ENCODE data around the gene RERE. TPM values are rescaled to one million over a fixed set of nuclear protein-coding genes. Genes with fewer than 3 reads are reported as not detected.

RERE gene
- total RNA-seq, 6 experiments from 2014 or later = 36.5 to 41.6 (median 37.5) TPM

GRCh38 chr1:8394456-8395321, 422.8 kb downstream of the RERE start:
- TF ChIP-seq, protein P1, sequence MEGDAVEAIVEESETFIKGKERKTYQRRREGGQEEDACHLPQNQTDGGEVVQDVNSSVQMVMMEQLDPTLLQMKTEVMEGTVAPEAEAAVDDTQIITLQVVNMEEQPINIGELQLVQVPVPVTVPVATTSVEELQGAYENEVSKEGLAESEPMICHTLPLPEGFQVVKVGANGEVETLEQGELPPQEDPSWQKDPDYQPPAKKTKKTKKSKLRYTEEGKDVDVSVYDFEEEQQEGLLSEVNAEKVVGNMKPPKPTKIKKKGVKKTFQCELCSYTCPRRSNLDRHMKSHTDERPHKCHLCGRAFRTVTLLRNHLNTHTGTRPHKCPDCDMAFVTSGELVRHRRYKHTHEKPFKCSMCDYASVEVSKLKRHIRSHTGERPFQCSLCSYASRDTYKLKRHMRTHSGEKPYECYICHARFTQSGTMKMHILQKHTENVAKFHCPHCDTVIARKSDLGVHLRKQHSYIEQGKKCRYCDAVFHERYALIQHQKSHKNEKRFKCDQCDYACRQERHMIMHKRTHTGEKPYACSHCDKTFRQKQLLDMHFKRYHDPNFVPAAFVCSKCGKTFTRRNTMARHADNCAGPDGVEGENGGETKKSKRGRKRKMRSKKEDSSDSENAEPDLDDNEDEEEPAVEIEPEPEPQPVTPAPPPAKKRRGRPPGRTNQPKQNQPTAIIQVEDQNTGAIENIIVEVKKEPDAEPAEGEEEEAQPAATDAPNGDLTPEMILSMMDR (IDR thresholded peaks at IDR 0.05) = no peak
- Mint-ChIP-seq H3K27ac (peak overlapping the region; percentile 97), H3K9me3 (no peaks in the 10 kb centered on the region), H3K4me1 (ENCODE audit: low read depth) (peaks cover 87% of the 10 kb centered on the region), H3K27me3 (ENCODE audit: insufficient read depth) (peaks cover 8% of the 10 kb centered on the region), H3K4me3 (peak overlapping the region; percentile 85), H3K36me3 (ENCODE audit: low read depth) (peaks cover 36% of the 10 kb centered on the region)
- DNase-seq = peak; percentile 94

- Mint-ChIP-seq H3K9me3 (no peaks in the 10 kb centered on the region), H3K27me3 (ENCODE audit: insufficient read depth) (peaks cover 6% of the 10 kb centered on the region), H3K4me1 (ENCODE audit: low read depth) (peaks cover 75% of the 10 kb centered on the region), H3K27ac (no peak overlapping the region), H3K36me3 (ENCODE audit: low read depth) (peaks cover 35% of the 10 kb centered on the region), H3K4me3 (no peak overlapping the region)
- TF ChIP-seq, protein P1 (IDR thresholded peaks at IDR 0.05) = no peak
- no peak for DNase-seq
Observed at GRCh38 chr1:8392522-8392921, 424.9 kb downstream of the RERE start.

DNA sequence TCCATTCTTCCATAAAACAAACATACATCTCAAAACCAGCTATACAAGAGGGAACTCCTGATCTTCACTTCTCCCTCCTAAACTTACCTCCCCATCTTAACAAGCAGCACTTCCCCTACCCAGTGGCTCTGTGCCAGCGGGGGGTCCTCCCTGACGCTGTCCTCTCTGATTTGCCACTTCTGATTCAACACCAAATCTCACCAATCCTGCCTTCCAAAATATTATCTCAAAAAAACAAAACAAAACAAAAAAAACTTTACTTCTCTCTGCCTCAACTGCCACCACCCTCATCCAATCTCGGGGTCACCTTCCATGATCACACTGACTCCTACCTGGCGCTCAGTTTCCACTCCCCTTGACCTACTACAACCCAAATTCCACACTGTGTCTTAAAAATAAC, 426.7 kb downstream of the RERE start:
- no peak for DNase-seq
- no peaks in the 10 kb centered on the region for H3K9me3 Mint-ChIP-seq
- H3K27me3 Mint-ChIP-seq (ENCODE audit: insufficient read depth) = peaks cover 6% of the 10 kb centered on the region
- peaks cover 67% of the 10 kb centered on the region for H3K4me1 Mint-ChIP-seq (ENCODE audit: low read depth)
- TF ChIP-seq, protein P1 (IDR thresholded peaks at IDR 0.05) = no peak
- peaks cover 35% of the 10 kb centered on the region for H3K36me3 Mint-ChIP-seq (ENCODE audit: low read depth)
- peak overlapping the region; percentile 36; the same call in 1 of the 2 replicates for H3K27ac Mint-ChIP-seq
- H3K4me3 Mint-ChIP-seq = no peak overlapping the region

GRCh38 chr1:8389958-8390535, 427.4 kb downstream of the RERE start:
- H3K27ac Mint-ChIP-seq = no peak overlapping the region

GRCh38 chr1:8388732-8389562, 428.5 kb downstream of the RERE start:
- TF ChIP-seq, protein P1 (IDR thresholded peaks at IDR 0.05) = no peak

More at GRCh38 chr1:8389958-8390535, 427.4 kb downstream of the RERE start:
- Mint-ChIP-seq H3K4me1 (ENCODE audit: low read depth) (peaks cover 64% of the 10 kb centered on the region), H3K4me3 (no peak overlapping the region), H3K27me3 (ENCODE audit: insufficient read depth) (peaks cover 2% of the 10 kb centered on the region), H3K36me3 (ENCODE audit: low read depth) (peaks cover 28% of the 10 kb centered on the region), H3K9me3 (no peaks in the 10 kb centered on the region)
- TF ChIP-seq, protein P1 (IDR thresholded peaks at IDR 0.05) = no peak
- no peak for DNase-seq

More at GRCh38 chr1:8388732-8389562, 428.5 kb downstream of the RERE start:
- no peak overlapping the region for H3K27ac Mint-ChIP-seq
- H3K9me3 Mint-ChIP-seq = no peaks in the 10 kb centered on the region
- peak overlapping the region; percentile 57; the same call in 1 of the 2 replicates for H3K4me3 Mint-ChIP-seq
- H3K27me3 Mint-ChIP-seq (ENCODE audit: insufficient read depth) = peaks cover 2% of the 10 kb centered on the region
- no peak for DNase-seq
- peaks cover 64% of the 10 kb centered on the region for H3K4me1 Mint-ChIP-seq (ENCODE audit: low read depth)
- peaks cover 31% of the 10 kb centered on the region for H3K36me3 Mint-ChIP-seq (ENCODE audit: low read depth)

All from HFFc6 (cell line).